NCI-H1092 (cell line): ENCODE data around the gene SLC37A1.
A peak's percentile ranks its signal among the peaks of the same experiment; 100 is the strongest.

Experiments used
- DNase-seq: peaks from one replicate; lab custom pipeline; 2025; lab: John Stamatoyannopoulos, UW

Gene SLC37A1

GRCh38 chr21:42578761-42579415 lies 65.2 kb downstream of the SLC37A1 start:
- no peak for DNase-seq

GRCh38 chr21:42579456-42580075 lies 65.9 kb downstream of the SLC37A1 start:
- DNase-seq, result no peak

GRCh38 chr21:42580076-42580792 lies 66.6 kb downstream of the SLC37A1 start:
- peak; percentile 8 for DNase-seq

GRCh38 chr21:42580793-42581321 lies 67.2 kb downstream of the SLC37A1 start:
- DNase-seq, result no peak

GRCh38 chr21:42581336-42581992 lies 67.8 kb downstream of the SLC37A1 start:
- DNase-seq, result no peak

- no peak for DNase-seq
These were observed 68.5 kb downstream of the SLC37A1 start for GRCh38 chr21:42581993-42582786.

- DNase-seq, result no peak
These were observed 69.3 kb downstream of the SLC37A1 start for GRCh38 chr21:42582787-42583476.

GRCh38 chr21:42583477-42584295 lies 70.0 kb downstream of the SLC37A1 start:
- no peak for DNase-seq

- no peak for DNase-seq
These were observed 70.6 kb downstream of the SLC37A1 start for GRCh38 chr21:42584296-42584641.

GRCh38 chr21:42585881-42586280 lies 72.2 kb downstream of the SLC37A1 start:
- no peak for DNase-seq

- no peak for DNase-seq
These were observed 72.8 kb downstream of the SLC37A1 start for GRCh38 chr21:42586406-42586805.

GRCh38 chr21:42587036-42587435 lies 73.4 kb downstream of the SLC37A1 start:
- no peak for DNase-seq

GRCh38 chr21:42590431-42591131 lies 76.9 kb downstream of the SLC37A1 start:
- no peak for DNase-seq

- no peak for DNase-seq
These were observed 77.7 kb downstream of the SLC37A1 start for GRCh38 chr21:42591170-42591869.

- no peak for DNase-seq
These were observed 78.6 kb downstream of the SLC37A1 start for GRCh38 chr21:42592156-42592820.

- peak; percentile 70 for DNase-seq
These were observed 79.6 kb downstream of the SLC37A1 start for GRCh38 chr21:42593007-42593814.

- DNase-seq, result no peak
These were observed 81.1 kb downstream of the SLC37A1 start for GRCh38 chr21:42594616-42595282.
